Keratinocyte (primary cell): ENCODE data around the gene CORO2A. TPM values are rescaled to one million over a fixed set of nuclear protein-coding genes. Genes with fewer than 3 reads are reported as not detected.

ENCODE experiments used
- DNase-seq: peaks from one replicate; pipeline ENCODE4 v3.0.0-alpha.2; 2011; ENCODE audit warnings: low read depth, missing footprints, low spot score
- FAIRE-seq: peaks from 2 replicates; lab custom pipeline; 2011; peaks lifted over from hg19 to GRCh38; lab: Jason Lieb, UNC
- H2AFZ ChIP-seq: 2 replicates; pipeline ENCODE4 v1.6.0; 2012; ENCODE audit warnings: low read length, control low read depth, inconsistent platforms; ENCODE audit not compliant: control insufficient read depth
- H3K27ac ChIP-seq: 2 replicates; pipeline ENCODE4 v1.5.1; 2011; ENCODE audit warnings: low read length; ENCODE audit not compliant: control insufficient read depth, insufficient read depth
- H3K27me3 ChIP-seq: 3 replicates; pipeline ENCODE4 v1.6.0; 2011; ENCODE audit warnings: low read length; ENCODE audit not compliant: control insufficient read depth, insufficient read depth; ENCODE audit errors: extremely low read depth
- H3K36me3 ChIP-seq, 2 experiments: 2 replicates in 1 of 2; 3 replicates in 1 of 2; pipeline ENCODE4 v1.5.1; 2011; ENCODE audit warnings: low read length in 2 of 2, mild to moderate bottlenecking in 1 of 2; ENCODE audit not compliant: control insufficient read depth in 2 of 2, insufficient read depth in 2 of 2; ENCODE audit errors: extremely low read depth in 1 of 2
- H3K4me1 ChIP-seq: 3 replicates; pipeline ENCODE4 v1.5.1; 2011; ENCODE audit warnings: low read length; ENCODE audit not compliant: control insufficient read depth, insufficient read depth; ENCODE audit errors: extremely low read depth
- H3K4me2 ChIP-seq: 3 replicates; pipeline ENCODE4 v1.6.0; 2011; ENCODE audit warnings: low read depth, low read length; ENCODE audit not compliant: control insufficient read depth, insufficient read depth; ENCODE audit errors: extremely low read depth
- H3K4me3 ChIP-seq, 3 experiments: fragments of 200-600 bp in 1 of 3; sonication (generic) in 1 of 3; 2 replicates in 2 of 3; 3 replicates in 1 of 3; pipeline ENCODE4 v1.5.1; 2011 to 2016; ENCODE audit warnings: low read length in 3 of 3, mild to moderate bottlenecking in 3 of 3, control low read depth in 2 of 3, inconsistent platforms in 1 of 3, low read depth in 1 of 3, mixed read lengths in 1 of 3, mixed run types in 1 of 3, moderate library complexity in 1 of 3; ENCODE audit not compliant: control insufficient read depth in 2 of 3, insufficient read depth in 2 of 3; ENCODE audit errors: extremely low read depth in 1 of 3
- H3K79me2 ChIP-seq: 2 replicates; pipeline ENCODE4 v1.6.0; 2012; ENCODE audit warnings: low read length; ENCODE audit not compliant: control insufficient read depth, insufficient read depth
- H3K9ac ChIP-seq: 3 replicates; pipeline ENCODE4 v1.6.0; 2011; ENCODE audit warnings: low read length; ENCODE audit not compliant: control insufficient read depth, insufficient read depth; ENCODE audit errors: extremely low read depth
- H3K9me1 ChIP-seq: 3 replicates; pipeline ENCODE4 v1.6.0; 2011; ENCODE audit warnings: low read length; ENCODE audit not compliant: control insufficient read depth, insufficient read depth; ENCODE audit errors: extremely low read depth
- H3K9me3 ChIP-seq: 2 replicates; pipeline ENCODE4 v1.5.1; 2012; ENCODE audit warnings: low read depth, low read length; ENCODE audit not compliant: control insufficient read depth
- H4K20me1 ChIP-seq: 3 replicates; pipeline ENCODE4 v1.6.0; 2011; ENCODE audit warnings: low read length; ENCODE audit not compliant: control insufficient read depth, insufficient read depth; ENCODE audit errors: extremely low read depth
- CTCF ChIP-seq, 3 experiments: IDR thresholded peaks in 1 of 3; conservative IDR thresholded peaks in 1 of 3; optimal IDR thresholded peaks in 1 of 3; 2 replicates in 2 of 3; 3 replicates in 1 of 3; pipeline versions ENCODE3 to v1.5.1; 2011; ENCODE audit warnings: low read length in 3 of 3, mild to moderate bottlenecking in 3 of 3, moderate library complexity in 2 of 3, control low read depth in 1 of 3, inconsistent platforms in 1 of 3; ENCODE audit not compliant: insufficient read depth in 2 of 3; ENCODE audit errors: extremely low read depth in 1 of 3
- EZH2 ChIP-seq: IDR thresholded peaks from one replicate; pipeline ENCODE4 v1.6.1; 2012; ENCODE audit warnings: inconsistent platforms, mild to moderate bottlenecking, low read length, moderate library complexity
- dilution Hi-C: fragments of 300-500 bp; cut with MboI; formaldehyde crosslinking; loops from one replicate; pipeline ENCODE4 v1.7.0; 2020; ENCODE audit warnings: low sequenced_read_pairs; ENCODE audit not compliant: extremely low pct_ligation_motif_present
- polyA plus RNA-seq, 5 experiments: library from polyadenylated mRNA; depleted of rRNA in 3 of 5; stranded (reverse) in 3 of 5; stranded (forward) in 1 of 5; unstranded in 1 of 5; fragments of >200 nt; gene quantifications; 1 replicate in 1 of 5; 2 replicates in 3 of 5; 3 replicates in 1 of 5; pipeline versions ENCODE4 v1.2.1 to v1.2.3, GENCODE V29; 2011 to 2012; ENCODE audit warnings: missing spikeins in 2 of 5, low read depth in 1 of 5, low replicate concordance in 1 of 5

CORO2A gene
- polyA plus RNA-seq, 1 donor (not counting 4 experiments of a cell fraction or from before 2014, with no cell fraction given): 31.7 TPM

- Histone ChIP-seq H3K9me3 (no peaks in the 10 kb centered on the region), H3K4me1 (peaks cover 25% of the 10 kb centered on the region), H3K9me1 (peaks cover 5% of the 10 kb centered on the region), H3K27me3 (no peaks in the 10 kb centered on the region), H3K9ac (no peak overlapping the region), H3K4me3 (no peak overlapping the region), H3K36me3 (no peaks in the 10 kb centered on the region), H3K79me2 (peaks cover 95% of the 10 kb centered on the region), H2AFZ (no peak overlapping the region), H4K20me1 (no peaks in the 10 kb centered on the region), H3K4me2 (no peak overlapping the region), H3K27ac (no peak overlapping the region)
- DNase-seq: no peak
- TF ChIP-seq CTCF (optimal IDR thresholded peaks at IDR 0.05 in 1 of 3, IDR thresholded peaks at IDR 0.05 in 1 of 3, conservative IDR thresholded peaks at IDR 0.05 in 1 of 3; ENCODE audit: extremely low read depth in 1 of 3, insufficient read depth in 2 of 3, low read length in 3 of 3): no peak
- TF ChIP-seq EZH2: no peak
- dilution Hi-C loops: no loop called here
- FAIRE-seq: no peak
Observed at GRCh38 chr9:98184326-98184725, 8.1 kb downstream of the CORO2A start.

DNA sequence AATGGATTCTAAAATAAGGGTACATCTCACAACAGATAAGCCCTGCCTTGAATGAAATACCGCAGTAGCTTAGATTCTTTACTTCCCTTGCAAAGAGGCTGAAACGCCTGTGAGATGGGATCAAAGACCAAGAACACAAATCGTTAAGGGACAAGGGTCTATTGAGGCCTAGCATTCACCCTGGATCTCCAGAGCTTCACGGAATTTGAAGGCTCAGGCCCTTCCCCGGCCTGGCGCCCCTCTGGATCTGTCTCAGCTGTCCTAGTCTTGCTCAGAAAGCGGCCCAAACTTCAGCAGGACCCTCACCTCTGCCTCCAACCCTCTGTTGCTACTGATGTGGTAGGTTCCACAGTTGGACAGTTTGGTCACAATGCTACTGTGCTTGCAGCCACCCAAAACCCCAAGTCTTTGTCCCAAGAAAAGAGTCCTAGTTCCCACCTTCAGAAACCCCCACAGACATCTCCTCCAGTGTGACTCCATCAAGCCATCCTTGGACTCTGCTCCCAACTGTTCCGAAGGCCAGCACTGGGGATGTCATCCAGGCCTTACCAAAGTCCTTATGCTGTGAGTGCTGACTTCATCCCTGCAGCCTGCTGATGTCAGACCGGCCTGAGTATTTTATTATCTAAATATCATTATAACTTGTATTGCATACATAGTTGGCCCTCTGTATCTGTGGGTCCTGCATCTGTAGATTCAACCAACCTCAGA lies 9.4 kb downstream of the CORO2A start:
- no peak overlapping the region for H3K9ac ChIP-seq
- FAIRE-seq: no peak
- H3K4me1 ChIP-seq: peaks cover 20% of the 10 kb centered on the region
- peaks cover 5% of the 10 kb centered on the region for H3K9me1 ChIP-seq
- H3K79me2 ChIP-seq: peaks cover 95% of the 10 kb centered on the region
- H3K4me2 ChIP-seq: no peak overlapping the region
- peaks cover 0 to 1% of the 10 kb centered on the region in 2 experiments for H3K36me3 ChIP-seq
- H3K27me3 ChIP-seq: no peaks in the 10 kb centered on the region
- TF ChIP-seq CTCF (optimal IDR thresholded peaks at IDR 0.05 in 1 of 3, IDR thresholded peaks at IDR 0.05 in 1 of 3, conservative IDR thresholded peaks at IDR 0.05 in 1 of 3; ENCODE audit: extremely low read depth in 1 of 3, insufficient read depth in 2 of 3, low read length in 3 of 3) (no peak), EZH2 (no peak)
- dilution Hi-C loops: no loop called here
- H3K4me3 ChIP-seq: no peak overlapping the region
- H3K27ac ChIP-seq: no peak overlapping the region
- H4K20me1 ChIP-seq: no peaks in the 10 kb centered on the region
- H2AFZ ChIP-seq: no peak overlapping the region
- H3K9me3 ChIP-seq: no peaks in the 10 kb centered on the region
- DNase-seq: no peak
